NCI-H1436 treated with DMSO at 0.1 percent for 48 hours (cell line): ENCODE data around the gene WBP2.
"Not testable (repeated sequence)": the region's sequence is repeated elsewhere in the genome, so short reads cannot be mapped to it uniquely, and the experiment has no call there.

Experiments
- DNase-seq: peaks from one replicate; lab custom pipeline; 2025; lab: John Stamatoyannopoulos, UW

Gene WBP2

DNA sequence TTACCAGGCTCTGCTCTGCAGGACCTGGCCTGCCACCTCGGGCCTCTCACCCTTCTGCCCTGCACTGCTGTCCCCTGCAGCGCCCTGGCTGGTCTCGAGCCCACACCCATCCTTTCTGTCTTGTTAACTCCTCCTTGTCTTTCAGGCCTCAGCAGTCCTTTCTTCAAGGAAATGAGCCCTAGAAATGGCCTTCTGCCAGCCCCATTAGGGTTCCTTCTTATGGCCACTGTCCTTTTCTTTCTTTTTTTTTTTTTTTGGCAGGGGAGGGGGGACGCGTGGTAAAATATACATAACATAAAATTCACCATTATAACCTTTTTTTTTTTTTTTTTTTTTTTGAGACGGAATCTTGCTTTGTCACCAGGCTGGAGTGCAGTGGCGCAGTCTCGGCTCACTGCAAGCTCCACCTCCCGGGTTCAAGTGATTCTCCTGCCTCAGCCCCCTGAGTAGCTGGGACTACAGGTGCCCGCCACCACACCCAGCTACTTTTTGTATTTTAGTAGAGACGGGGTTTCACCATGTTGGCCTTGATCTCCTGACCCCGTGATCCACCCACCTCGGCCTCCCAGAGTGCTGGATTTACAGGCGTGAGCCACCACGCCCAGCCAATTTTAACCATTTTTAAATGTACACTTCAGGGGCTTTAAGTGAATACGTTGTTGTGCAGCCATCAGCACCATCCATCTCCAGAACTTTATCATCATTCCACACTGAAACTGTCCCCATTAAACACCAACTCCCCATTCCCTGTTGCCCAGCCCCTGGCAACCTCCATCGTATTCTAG, 10.5 kb upstream of the WBP2 start:
- DNase-seq, result not testable (repeated sequence)

- not testable (repeated sequence) for DNase-seq
Observed at GRCh38 chr17:75864887-75865286, 9.8 kb upstream of the WBP2 start.

DNA sequence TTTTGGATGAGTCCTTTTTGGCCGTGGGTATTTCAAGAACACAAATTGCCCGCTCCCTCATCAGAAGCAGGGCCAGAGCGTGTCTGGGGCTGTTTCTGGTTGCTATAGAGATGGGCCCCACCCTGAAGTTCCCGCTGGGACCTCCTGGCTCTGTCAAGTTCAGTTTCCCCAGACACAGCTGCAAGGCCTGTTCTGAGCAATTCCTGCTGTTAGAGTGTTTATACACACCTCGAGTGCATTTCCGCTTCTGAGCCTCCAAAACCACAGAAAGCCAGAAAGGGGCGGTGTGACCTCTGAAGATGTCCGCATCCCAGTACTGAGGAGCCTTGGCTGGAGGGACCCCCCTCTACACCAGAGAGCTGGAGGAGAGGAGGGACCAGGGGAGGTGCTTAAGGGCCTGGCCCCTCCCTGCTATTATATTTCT, 9.3 kb upstream of the WBP2 start:
- no peak for DNase-seq

GRCh38 chr17:75861927-75862317, 6.8 kb upstream of the WBP2 start:
- DNase-seq, result no peak

DNA sequence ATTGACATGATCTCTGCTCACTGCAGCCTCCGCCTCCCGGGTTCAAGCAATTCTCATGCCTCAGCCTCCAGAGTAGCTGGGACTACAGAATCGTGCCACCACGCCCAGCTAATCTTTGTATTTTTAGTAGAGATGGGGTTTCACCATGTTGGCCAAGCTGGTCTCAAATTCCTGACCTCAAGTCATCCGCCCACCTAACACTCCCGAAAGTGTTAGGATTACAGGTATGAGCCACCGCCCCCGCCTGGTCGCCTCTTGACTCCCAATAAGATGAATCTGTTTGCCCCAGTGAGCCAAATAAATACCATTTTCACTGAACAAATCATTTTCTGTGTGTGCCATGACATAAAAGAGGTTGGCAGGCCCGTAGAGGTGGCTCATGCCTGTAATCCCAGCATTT, 4.2 kb upstream of the WBP2 start:
- not testable (repeated sequence) for DNase-seq

GRCh38 chr17:75856062-75856756, 1.1 kb upstream of the WBP2 start:
- no peak for DNase-seq

DNA sequence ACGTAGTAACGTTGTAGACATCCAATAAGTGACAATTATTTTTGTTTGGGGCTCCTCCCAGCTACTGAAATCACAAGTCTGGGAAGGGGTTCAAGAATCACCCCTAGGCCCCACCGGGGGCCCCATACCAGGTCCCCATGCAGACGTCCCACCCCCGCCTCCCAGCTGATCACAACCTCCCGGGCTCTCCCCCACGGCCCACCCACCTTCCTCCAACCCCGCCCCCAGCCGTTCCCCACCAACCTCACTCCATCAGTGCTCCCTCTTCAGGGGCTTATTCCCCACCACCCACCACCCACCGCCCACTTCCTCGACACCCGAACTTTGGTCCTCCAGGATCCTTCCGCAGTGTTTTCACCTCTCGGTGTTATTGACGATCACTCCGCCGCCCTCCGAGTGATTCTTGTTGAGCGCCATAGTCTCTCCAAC, 240 bp downstream of the WBP2 start:
- DNase-seq, result no peak

GRCh38 chr17:75854101-75854748, 910 bp downstream of the WBP2 start:
- DNase-seq, result no peak

DNA sequence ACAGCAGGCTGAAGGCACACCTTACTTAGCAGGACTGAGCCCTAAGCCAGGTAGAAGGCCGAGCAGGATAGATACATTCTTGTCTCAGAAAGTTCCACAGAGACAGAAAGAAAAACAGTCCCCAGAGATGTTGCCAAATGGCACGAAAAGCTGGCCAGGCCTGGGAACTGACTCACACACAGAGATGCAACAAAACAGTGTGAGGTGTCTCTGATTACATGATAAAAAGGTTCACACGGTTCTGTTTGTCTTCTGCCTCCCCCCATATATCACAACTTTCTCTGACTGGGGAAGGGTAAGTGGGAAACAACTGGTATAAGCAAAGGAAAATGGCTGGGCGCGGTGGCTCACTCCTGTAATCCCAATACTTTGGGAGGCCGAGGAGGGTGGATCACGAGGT, 1.7 kb downstream of the WBP2 start:
- no peak for DNase-seq

GRCh38 chr17:75851693-75851991, 3.5 kb downstream of the WBP2 start:
- not testable (repeated sequence) for DNase-seq

DNA sequence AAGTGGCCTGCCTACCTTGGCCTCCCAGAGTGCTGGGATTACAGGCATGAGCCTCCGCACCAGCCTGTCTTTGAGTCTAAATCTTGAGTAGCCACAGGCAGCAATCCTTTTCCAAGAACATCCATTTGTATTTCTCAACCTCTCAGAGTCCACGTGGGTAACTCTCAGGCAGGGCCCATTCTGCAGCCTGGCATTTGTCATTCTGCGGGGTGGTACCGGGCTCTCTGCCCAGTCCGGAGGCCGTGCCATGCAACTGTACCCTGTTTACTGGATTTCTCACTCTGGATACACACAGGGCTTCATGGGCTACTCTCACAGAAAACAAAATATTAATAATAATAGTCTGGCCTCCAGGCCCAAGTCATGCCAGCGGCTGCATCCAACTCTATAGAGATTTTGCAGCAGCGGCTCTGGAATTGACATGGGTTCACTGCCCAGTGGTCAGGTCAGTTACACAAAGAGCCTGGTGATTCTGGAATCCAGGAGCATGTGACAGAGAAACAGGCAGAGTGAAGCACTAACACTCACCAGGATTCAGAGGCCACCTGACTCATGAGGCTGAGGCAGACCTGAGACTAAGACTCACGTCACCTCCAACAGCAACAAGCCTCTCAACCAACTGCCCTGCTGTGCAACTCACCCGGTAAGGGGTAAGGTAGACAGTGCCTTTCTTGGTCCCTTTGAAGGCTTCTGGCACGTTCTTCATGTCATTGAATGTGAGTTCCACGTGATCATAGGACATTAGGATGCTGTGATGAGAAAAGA, 4.0 kb downstream of the WBP2 start:
- no peak for DNase-seq

- no peak for DNase-seq
Observed at GRCh38 chr17:75849724-75850123, 5.4 kb downstream of the WBP2 start.

DNA sequence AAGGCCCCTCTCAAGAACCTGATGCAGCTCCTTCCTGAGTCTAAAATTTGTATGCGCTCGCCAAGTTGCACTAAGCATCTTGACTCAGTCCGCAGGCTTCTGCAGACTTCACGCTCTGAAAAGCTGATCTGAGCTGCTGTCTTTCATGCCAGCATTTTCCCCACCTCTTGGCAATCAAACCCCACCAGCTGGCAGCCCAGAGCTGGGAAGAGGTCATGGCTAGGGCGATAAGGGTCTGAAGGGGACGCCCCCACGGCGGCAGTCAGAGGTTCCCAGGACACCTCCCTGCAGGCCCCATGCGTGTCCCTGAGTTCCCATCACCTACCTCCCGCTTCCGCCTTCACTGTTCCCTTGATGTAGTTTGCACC, 5.9 kb downstream of the WBP2 start:
- DNase-seq, result no peak

GRCh38 chr17:75848523-75849278, 6.4 kb downstream of the WBP2 start:
- no peak for DNase-seq

- DNase-seq, result no peak
Observed at GRCh38 chr17:75847614-75848522, 7.3 kb downstream of the WBP2 start.

DNA sequence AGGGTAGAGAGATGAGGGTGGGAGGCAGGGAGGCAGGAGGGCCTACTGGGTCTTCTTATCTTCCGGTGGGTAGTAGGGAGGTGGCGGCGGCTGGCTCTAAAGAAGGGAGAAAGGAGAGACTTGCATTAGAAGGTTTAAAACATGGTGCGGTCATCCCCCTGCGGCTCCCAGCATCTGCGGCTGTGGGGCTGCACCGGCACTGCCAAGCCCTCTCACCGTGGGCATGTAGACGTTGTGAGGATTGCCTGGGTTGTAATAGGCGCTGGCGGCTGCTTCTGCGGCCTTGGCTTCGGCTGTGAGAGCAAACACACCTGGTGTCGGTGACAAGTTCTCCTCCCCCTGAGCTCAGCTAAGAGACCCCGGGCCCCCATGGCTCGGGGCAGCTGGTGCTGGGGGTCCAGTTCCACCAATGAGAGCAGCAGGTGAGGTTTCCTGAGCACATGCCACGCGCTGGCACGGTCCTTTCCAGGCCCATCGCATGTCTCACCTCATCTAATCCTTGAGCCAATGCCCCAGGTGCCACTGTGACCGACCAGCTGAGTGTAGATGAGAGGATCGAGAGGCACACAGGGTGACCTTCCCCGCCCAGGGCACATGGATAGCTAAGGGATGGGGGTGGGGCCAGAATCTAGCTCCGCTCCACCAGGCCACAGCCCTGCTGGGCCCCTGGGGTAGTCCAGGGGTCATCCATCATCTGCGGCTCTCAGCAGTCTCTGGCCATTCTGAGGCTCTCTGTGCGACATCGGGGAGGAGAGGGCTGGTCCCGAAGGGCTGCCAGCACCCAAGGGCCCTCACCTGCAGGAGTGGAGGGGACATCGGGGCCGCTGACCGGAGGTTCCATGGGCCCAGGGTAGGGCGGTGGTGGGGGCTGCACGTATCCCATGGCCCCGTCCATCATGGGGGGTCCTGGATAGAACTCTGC, 8.2 kb downstream of the WBP2 start:
- no peak for DNase-seq

- DNase-seq, result no peak
Observed at GRCh38 chr17:75845933-75846691, 9.0 kb downstream of the WBP2 start.

GRCh38 chr17:75845058-75845711, 9.9 kb downstream of the WBP2 start:
- DNase-seq, result peak; percentile 6
